BLaER1 treated with 17β-estradiol and CSF1 and Interleukin-3, amounts not matched to agents 10 nM and 100 nM (cell line): Measurements from ENCODE around the gene C6orf136.
"Not testable (repeated sequence)": the region's sequence is repeated elsewhere in the genome, so short reads cannot be mapped to it uniquely, and the experiment has no call there.

Experiments used
- H3K27ac ChIP-seq, 11 experiments: shearing (Covaris generic); formaldehyde crosslinking; 2 replicates each; pipeline ENCODE4 v1.8.1; 2022
- H3K27me3 ChIP-seq, 11 experiments: shearing (Covaris generic); formaldehyde crosslinking; 2 replicates each; pipeline ENCODE4 v1.8.1; 2022
- H3K36me3 ChIP-seq, 11 experiments: shearing (Covaris generic); formaldehyde crosslinking; 2 replicates each; pipeline ENCODE4 v1.8.1; 2022
- H3K4me1 ChIP-seq, 10 experiments: shearing (Covaris generic); formaldehyde crosslinking; 2 replicates each; pipeline ENCODE4 v1.8.1; 2022
- H3K4me2 ChIP-seq, 11 experiments: shearing (Covaris generic); formaldehyde crosslinking; 2 replicates each; pipeline ENCODE4 v1.8.1; 2022
- H3K4me3 ChIP-seq, 10 experiments: shearing (Covaris generic); formaldehyde crosslinking; 2 replicates each; pipeline ENCODE4 v1.8.1; 2022
- H3K9ac ChIP-seq, 11 experiments: shearing (Covaris generic); formaldehyde crosslinking; 2 replicates each; pipeline ENCODE4 v1.8.1; 2022
- H3K9me3 ChIP-seq, 11 experiments: shearing (Covaris generic); formaldehyde crosslinking; replicated peaks in 1 of 11; 2 replicates each; pipeline ENCODE4 v1.8.1; 2022
- H4K20me1 ChIP-seq, 11 experiments: shearing (Covaris generic); formaldehyde crosslinking; 2 replicates each; pipeline ENCODE4 v1.8.1; 2022
- Cebpa-rat ChIP-seq, 11 experiments: shearing (Covaris generic); IDR thresholded peaks; 2 replicates each; pipeline ENCODE4 v1.8.1; 2022

The C6orf136 gene

DNA sequence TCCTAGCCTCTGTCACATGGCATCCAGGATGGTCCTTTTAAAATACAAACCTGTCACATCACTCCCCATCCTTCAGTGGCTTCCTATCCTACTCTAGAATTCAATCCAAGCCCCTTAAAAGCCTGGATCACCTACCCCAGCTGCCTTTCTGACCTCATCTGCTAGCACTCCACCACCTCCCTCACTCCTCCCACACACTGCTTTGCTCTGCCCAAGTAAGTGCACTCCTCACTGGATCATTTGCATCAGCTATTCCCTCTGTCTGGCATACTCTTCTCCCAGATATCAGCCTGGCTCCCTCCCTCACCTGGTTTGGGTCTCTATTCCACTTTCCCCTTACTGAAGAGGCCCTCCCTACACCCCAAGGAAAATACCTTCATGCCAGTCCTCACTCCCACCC, 10.5 kb downstream of the C6orf136 start:
- no peak overlapping the region for H3K4me3 ChIP-seq
- H3K27me3 ChIP-seq: no peaks in the 10 kb centered on the region
- peaks cover 97 to 100% (median 100%) of the 10 kb centered on the region in 11 experiments for H3K36me3 ChIP-seq
- H3K4me2 ChIP-seq: peak overlapping the region in 1 of 11 experiments; percentile 19; a peak in 2 of 22 replicates
- no peak overlapping the region for H3K27ac ChIP-seq
- no peaks in the 10 kb centered on the region for H3K9me3 ChIP-seq
- H3K9ac ChIP-seq: peak overlapping the region in 4 of 11 experiments; percentile 11 to 53 (median 35); a peak in 5 of 22 replicates
- no peak for TF ChIP-seq Cebpa-rat (IDR thresholded peaks at IDR 0.05)
- H3K4me1 ChIP-seq: peaks cover 0 to 14% (median 4%) of the 10 kb centered on the region in 10 experiments; a peak in 7 of 20 replicates
- peaks cover 0 to 42% (median 0%) of the 10 kb centered on the region in 11 experiments; a peak in 8 of 22 replicates for H4K20me1 ChIP-seq

GRCh38 chr6:30657922-30658321, 11.0 kb downstream of the C6orf136 start:
- H3K4me3 ChIP-seq, H3K4me2 ChIP-seq, H3K9me3 ChIP-seq, H3K27me3 ChIP-seq, H3K27ac ChIP-seq: not testable (repeated sequence)
- H3K36me3 ChIP-seq: peaks cover 97 to 100% (median 100%) of the 10 kb centered on the region in 11 experiments
- peaks cover 0 to 42% (median 0%) of the 10 kb centered on the region in 11 experiments; a peak in 8 of 22 replicates for H4K20me1 ChIP-seq
- peak overlapping the region in 2 of 11 experiments; percentile 4 to 47; a peak in 1 of 22 replicates for H3K9ac ChIP-seq
- H3K4me1 ChIP-seq: peaks cover 0 to 14% (median 4%) of the 10 kb centered on the region in 10 experiments; a peak in 7 of 20 replicates

DNA sequence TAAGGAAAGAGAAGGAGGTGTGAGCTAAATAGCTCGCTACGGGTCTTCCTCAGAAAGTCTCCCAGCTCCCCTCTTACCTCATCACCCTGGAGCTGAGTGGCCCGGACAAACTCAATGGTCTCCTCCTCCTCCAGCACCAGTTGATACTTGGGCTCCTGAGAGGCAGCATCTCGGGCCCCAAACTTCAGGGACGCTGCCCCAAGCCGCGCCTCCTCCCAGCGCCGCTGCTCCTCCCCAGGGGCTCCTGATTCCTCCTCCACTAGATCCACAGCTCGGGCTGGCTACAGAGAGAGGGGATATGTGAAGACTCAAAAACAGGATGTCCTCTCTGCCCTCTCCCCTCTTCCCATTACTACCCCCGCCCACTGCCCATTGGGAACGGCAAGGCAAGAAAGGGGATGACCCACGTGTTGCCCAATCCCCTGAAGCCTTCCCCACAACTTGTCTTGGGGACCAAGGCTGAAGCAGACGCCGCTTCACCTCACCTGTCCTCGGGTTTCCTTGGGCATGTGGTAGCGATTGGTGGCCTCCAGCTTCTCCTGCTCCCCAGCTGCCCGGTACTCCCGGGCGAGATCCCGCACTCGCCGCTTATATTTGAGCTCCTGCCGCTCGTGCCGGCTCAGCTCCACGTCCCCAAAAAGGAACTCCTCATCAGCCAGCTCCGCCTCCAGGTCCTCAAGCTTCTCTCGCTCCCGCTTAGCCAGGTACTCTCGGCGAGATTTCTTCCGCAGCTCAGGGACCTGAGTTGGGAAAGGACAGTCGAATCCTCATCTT, 18.2 kb downstream of the C6orf136 start:
- Histone ChIP-seq H3K4me3 (no peak overlapping the region), H3K9me3 (no peaks in the 10 kb centered on the region), H3K4me2 (no peak overlapping the region), H3K27me3 (no peaks in the 10 kb centered on the region), H3K36me3 (peaks cover 85 to 100% (median 97%) of the 10 kb centered on the region in 11 experiments), H3K27ac (no peak overlapping the region), H3K9ac (peak overlapping the region in 1 of 11 experiments; percentile 10; a peak in 2 of 22 replicates), H3K4me1 (peaks cover 7 to 24% (median 17%) of the 10 kb centered on the region in 10 experiments; a peak in 17 of 20 replicates), H4K20me1 (peaks cover 0 to 26% (median 0%) of the 10 kb centered on the region in 11 experiments; a peak in 6 of 22 replicates)
- TF ChIP-seq Cebpa-rat (IDR thresholded peaks at IDR 0.05): no peak

- H3K27ac ChIP-seq, H3K9me3 ChIP-seq, H3K27me3 ChIP-seq, H3K4me3 ChIP-seq: not testable (repeated sequence)
- Histone ChIP-seq H3K9ac (peak overlapping the region in 1 of 11 experiments; percentile 15; a peak in 1 of 22 replicates), H3K4me2 (peak overlapping the region in 4 of 11 experiments; percentile 5 to 38 (median 14); a peak in 4 of 22 replicates), H3K4me1 (peaks cover 13 to 32% (median 25%) of the 10 kb centered on the region in 10 experiments), H4K20me1 (peaks cover 0 to 36% (median 3%) of the 10 kb centered on the region in 11 experiments; a peak in 7 of 22 replicates), H3K36me3 (peaks cover 80 to 98% (median 95%) of the 10 kb centered on the region in 11 experiments)
Measured at GRCh38 chr6:30666300-30666699, 19.4 kb downstream of the C6orf136 start.

DNA sequence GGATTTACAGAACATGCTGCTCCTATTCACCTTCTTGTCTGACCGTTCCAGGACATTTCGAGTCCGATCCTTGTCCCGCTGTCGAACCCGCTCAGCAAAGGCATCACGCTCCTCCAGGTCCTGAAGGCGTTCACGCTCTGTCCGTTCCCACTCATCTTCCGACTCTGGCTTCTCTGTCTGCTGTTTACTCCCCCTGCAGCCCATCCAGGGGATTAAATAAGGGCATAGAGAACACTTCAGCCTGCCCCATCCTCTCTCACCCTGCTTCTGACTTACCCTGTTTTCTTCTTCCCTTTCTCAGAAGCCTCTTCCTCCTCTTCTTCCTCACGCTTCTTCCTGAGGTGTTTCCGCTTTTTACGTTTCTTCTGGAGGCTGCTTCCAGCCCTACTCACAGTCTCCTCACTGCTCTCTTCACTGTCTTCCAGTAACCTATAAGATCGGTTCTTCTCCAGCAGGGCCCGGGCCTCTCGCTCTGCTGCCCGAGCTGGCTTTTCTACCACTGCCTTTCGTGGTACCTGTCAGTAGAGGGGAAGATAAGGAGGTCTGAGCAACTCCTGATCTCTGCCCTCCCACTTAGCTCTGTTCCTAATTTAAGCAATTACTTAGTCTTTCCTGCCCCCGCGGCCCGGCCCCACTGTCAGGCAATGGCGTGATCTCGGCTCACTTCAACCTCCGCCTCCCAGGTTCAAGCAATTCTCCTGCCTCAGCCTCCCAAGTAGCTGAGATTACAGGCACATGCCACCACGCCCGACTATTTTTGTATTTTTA, 24.0 kb downstream of the C6orf136 start:
- Histone ChIP-seq H3K4me1 (peaks cover 31 to 66% (median 50%) of the 10 kb centered on the region in 10 experiments), H3K9ac (peak overlapping the region in 10 of 11 experiments; percentile 82 to 91 (median 88); a peak in 20 of 22 replicates), H3K27me3 (no peaks in the 10 kb centered on the region), H3K9me3 (no peaks in the 10 kb centered on the region), H4K20me1 (peaks cover under 1 to 39% (median 17%) of the 10 kb centered on the region in 11 experiments; a peak in 18 of 22 replicates), H3K27ac (peak overlapping the region in 1 of 11 experiments; percentile 14; a peak in 1 of 22 replicates), H3K4me2 (peak overlapping the region; percentile 80 to 96 (median 91); a peak in 21 of 22 replicates), H3K4me3 (0 out of 20 replicates have a peak overlapping the region, but pooled peaks of 2 of the 10 experiments have one; percentile 6 to 82), H3K36me3 (peaks cover 38 to 56% (median 52%) of the 10 kb centered on the region in 11 experiments)
- no peak for TF ChIP-seq Cebpa-rat (IDR thresholded peaks at IDR 0.05)

GRCh38 chr6:30672445-30673253, 25.7 kb downstream of the C6orf136 start, which contains the start of gene DHX16:
Gene DHX16, minus strand, starts transcription at chr6:30673006. Its CDS starts 165 bp downstream, at chr6:30672841.
- no peak for TF ChIP-seq Cebpa-rat (IDR thresholded peaks at IDR 0.05)
- Histone ChIP-seq H3K9me3 (no peaks in the 10 kb centered on the region), H4K20me1 (peaks cover 18 to 50% (median 34%) of the 10 kb centered on the region in 11 experiments), H3K9ac (peak within 1 kb of the TSS; percentile 79 to 91 (median 88)), H3K4me2 (peak within 1 kb of the TSS; percentile 80 to 96 (median 91)), H3K36me3 (peaks cover 46 to 56% (median 54%) of the 10 kb centered on the region in 11 experiments), H3K4me1 (peaks cover 35 to 65% (median 51%) of the 10 kb centered on the region in 10 experiments), H3K4me3 (peak within 1 kb of the TSS; percentile 78 to 99 (median 85)), H3K27ac (peak within 1 kb of the TSS; percentile 61 to 83 (median 72)), H3K27me3 (no peaks in the 10 kb centered on the region)

- no peak overlapping the region; a peak in 1 of 20 replicates for H3K4me3 ChIP-seq
- H3K27me3 ChIP-seq: no peaks in the 10 kb centered on the region
- peak overlapping the region; percentile 20 to 100 (median 94); a peak in 17 of 22 replicates for H3K4me2 ChIP-seq
- H3K27ac ChIP-seq: peak overlapping the region in 6 of 11 experiments; percentile 14 to 42 (median 29); a peak in 7 of 22 replicates
- peaks cover 44 to 84% (median 68%) of the 10 kb centered on the region in 10 experiments for H3K4me1 ChIP-seq
- peaks cover 59 to 72% (median 68%) of the 10 kb centered on the region in 11 experiments for H4K20me1 ChIP-seq
- H3K36me3 ChIP-seq: peaks cover 54 to 62% (median 58%) of the 10 kb centered on the region in 11 experiments
- TF ChIP-seq Cebpa-rat (IDR thresholded peaks at IDR 0.05): no peak
- H3K9ac ChIP-seq: peak overlapping the region in 10 of 11 experiments; percentile 18 to 99 (median 54); a peak in 16 of 22 replicates
- no peaks in the 10 kb centered on the region for H3K9me3 ChIP-seq
Measured at GRCh38 chr6:30676660-30677285, 29.8 kb downstream of the C6orf136 start.
